GM21526 (cell line): ENCODE results near the gene FRMD8.

Experiments
- ATAC-seq: cut with Tn5 transposase; IDR thresholded peaks from one replicate; pipeline ENCODE4 v1.9.1; 2021; ENCODE audit warnings: moderate library complexity; ENCODE audit not compliant: unreplicated experiment, low FRiP score

The FRMD8 gene

GRCh38 chr11:65423516-65424204 lies 37.2 kb downstream of the FRMD8 start:
- ATAC-seq = no peak

GRCh38 chr11:65424205-65425104 lies 38.0 kb downstream of the FRMD8 start:
- no peak for ATAC-seq

DNA sequence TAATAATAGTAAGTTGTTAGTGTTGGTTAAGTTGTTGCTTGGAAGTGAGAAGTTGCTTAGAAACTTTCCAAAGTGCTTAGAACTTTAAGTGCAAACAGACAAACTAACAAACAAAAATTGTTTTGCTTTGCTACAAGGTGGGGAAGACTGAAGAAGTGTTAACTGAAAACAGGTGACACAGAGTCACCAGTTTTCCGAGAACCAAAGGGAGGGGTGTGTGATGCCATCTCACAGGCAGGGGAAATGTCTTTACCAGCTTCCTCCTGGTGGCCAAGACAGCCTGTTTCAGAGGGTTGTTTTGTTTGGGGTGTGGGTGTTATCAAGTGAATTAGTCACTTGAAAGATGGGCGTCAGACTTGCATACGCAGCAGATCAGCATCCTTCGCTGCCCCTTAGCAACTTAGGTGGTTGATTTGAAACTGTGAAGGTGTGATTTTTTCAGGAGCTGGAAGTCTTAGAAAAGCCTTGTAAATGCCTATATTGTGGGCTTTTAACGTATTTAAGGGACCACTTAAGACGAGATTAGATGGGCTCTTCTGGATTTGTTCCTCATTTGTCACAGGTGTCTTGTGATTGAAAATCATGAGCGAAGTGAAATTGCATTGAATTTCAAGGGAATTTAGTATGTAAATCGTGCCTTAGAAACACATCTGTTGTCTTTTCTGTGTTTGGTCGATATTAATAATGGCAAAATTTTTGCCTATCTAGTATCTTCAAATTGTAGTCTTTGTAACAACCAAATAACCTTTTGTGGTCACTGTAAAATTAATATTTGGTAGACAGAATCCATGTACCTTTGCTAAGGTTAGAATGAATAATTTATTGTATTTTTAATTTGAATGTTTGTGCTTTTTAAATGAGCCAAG lies 38.9 kb downstream of the FRMD8 start:
- no peak for ATAC-seq

GRCh38 chr11:65425971-65426838 lies 39.8 kb downstream of the FRMD8 start:
- ATAC-seq = no peak

DNA sequence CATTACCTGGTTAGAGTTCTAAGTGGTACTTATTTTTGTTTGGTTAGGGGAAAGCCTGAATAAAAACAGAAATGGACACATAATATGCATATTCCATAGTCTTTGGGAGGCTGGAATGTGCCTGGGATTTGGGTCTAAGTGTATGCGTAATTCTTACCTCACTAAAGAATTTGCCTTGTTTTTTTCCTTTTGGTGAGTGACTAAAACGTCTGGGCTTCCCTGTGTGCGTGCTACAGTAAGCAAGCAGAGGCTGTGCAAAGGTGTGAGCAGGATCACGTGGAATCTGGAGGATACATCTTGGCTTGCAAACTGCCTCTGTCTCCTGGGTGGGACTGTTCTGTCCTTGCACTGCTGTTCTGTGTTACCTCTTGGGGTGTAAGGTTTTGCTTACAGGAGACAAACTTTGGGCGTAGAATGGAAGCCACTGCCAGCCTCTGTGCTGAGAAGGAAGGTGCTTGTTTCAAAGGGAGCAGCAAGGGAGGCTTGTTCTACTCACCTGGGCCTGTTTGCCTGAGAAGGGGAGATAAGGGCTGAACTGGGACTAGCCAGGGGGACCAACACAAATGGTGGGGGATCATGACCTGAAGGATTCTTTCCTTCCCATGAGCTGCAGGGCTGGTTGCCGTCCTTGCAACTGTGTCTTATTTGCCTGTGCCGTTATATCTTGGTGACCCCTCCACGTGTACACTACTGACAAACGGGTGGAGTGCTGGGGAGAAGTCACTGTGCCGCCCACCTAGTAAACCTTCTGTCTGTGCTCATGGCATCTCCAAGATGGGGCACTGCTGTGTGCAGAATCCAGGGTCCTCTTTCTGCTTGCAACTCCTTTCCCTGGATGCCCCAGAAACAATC lies 40.6 kb downstream of the FRMD8 start:
- no peak for ATAC-seq

GRCh38 chr11:65427691-65428577 lies 41.5 kb downstream of the FRMD8 start:
- ATAC-seq = no peak

- no peak for ATAC-seq
These were observed 42.2 kb downstream of the FRMD8 start for GRCh38 chr11:65428578-65429067.

GRCh38 chr11:65429068-65429681 lies 42.7 kb downstream of the FRMD8 start:
- no peak for ATAC-seq

- no peak for ATAC-seq
These were observed 43.4 kb downstream of the FRMD8 start for GRCh38 chr11:65429724-65430405.

- no peak for ATAC-seq
These were observed 44.2 kb downstream of the FRMD8 start for GRCh38 chr11:65430406-65431217.

DNA sequence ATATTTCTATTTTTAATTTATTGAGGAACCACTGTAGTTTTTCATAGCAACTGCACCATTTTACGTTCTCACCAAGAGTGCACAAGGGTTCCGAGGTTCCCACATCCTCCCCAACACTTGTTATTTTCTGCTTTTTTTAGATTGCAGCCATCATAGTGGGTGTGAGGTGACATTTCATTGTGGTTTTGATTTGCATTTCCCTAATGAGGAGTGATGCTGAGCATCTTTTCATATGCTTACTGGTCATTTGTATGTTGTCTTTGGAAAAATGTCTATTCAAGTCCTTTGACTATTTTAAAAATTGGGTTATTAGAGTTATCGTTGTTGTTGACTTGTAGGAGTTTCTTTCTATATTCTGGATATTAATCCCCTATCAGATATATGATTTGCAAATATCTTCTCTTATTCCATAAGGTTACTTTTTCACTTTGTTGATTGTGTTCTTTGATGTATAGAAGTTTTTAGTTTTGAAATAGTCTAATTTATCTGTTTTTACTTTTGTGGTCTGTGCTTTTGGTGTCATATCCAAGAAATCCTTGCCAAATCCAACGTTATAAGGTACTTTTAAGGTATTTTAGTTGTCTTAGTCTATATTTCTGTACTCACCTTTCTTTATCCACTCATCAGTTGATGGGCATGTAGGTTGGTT lies 45.1 kb downstream of the FRMD8 start:
- ATAC-seq = no peak

DNA sequence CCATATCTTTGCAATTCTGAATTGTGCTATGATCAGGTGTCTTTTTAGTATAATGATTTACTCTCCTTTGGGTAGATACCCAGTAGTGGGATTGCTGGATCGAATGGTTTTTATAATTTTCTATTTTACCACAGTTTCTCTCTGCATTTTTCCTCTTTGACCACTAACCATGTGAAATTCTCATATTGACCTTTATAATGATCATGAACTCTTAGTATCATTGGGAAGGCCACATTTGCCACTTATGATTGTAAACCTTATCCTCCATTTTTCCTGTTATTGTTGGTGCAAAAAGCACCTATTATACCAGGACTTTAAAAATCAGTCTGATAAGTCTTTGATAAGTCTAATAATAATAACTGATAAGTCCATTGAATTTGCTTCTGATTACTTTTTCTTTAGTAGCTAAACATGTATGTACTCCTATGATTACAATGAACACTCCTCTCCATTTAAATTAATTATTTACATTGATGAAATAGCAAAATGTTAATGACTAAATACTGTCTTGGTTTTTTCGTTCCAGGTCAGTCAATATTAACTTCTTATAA lies 45.7 kb downstream of the FRMD8 start:
- no peak for ATAC-seq

DNA sequence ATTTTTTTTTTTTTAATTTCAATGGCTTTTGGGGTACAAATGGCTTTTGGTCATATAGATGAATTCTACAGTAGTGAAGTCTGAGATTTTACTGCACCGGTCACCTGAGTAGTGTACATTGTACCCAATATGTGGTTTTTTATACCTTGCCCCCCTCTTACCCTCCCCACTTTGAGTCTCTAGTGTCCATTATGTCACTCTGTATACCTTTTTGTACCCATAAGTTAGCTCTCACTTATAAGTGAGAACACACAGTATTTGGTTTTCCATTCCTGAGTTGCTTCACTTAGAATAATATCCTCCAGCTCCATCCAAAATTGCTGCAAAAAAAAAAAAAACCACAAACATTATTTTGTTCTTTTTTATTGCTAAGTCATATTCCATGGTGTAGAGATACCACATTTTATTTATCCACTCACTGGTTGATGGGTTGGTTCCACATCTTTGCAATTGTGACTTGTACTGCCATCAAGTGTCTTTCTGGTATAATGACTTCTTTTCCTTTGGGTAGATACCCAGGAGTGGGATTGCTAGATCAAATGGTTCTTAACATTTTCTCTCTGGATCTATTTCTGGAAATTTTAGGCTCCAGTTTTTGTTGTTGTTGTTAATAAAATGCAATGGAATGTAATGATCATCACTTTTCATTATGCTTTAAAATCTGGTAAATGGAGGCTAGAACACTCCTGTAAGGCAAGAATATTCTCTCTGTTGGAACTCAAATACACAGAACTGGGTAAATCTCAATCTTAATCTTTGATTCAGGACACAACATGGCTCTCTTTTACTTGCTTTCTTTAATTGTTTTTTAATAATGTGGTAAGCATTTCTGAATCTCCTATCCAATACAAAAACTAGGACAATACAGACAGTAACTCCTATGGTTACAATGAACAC lies 46.5 kb downstream of the FRMD8 start:
- no peak for ATAC-seq

- no peak for ATAC-seq
These were observed 47.2 kb downstream of the FRMD8 start for GRCh38 chr11:65433657-65434056.
